Esophagus (tissue), 2 donors: ENCODE results near the gene TBL1XR1. TPM values are rescaled to one million over a fixed set of nuclear protein-coding genes. Genes with fewer than 3 reads are reported as not detected.
"Not testable (repeated sequence)": the region's sequence is repeated elsewhere in the genome, so short reads cannot be mapped to it uniquely, and the experiment has no call there.

ENCODE experiments used
- H3K27ac ChIP-seq, 2 donors: one replicate each; pipeline ENCODE4 v1.5.1; 2013; ENCODE audit warnings: low read depth in 2 of 2, mild to moderate bottlenecking in 2 of 2, inconsistent platforms in 1 of 2, low read length in 1 of 2, moderate library complexity in 1 of 2
- H3K27me3 ChIP-seq, 2 donors: one replicate each; pipeline ENCODE4 v1.6.1; 2013; ENCODE audit warnings: low read length in 2 of 2, control low read depth in 1 of 2, mild to moderate bottlenecking in 1 of 2; ENCODE audit not compliant: insufficient read depth in 2 of 2, control insufficient read depth in 1 of 2
- H3K36me3 ChIP-seq, 2 donors: one replicate each; pipeline ENCODE4 v1.6.1; 2013; ENCODE audit warnings: low read length in 1 of 2; ENCODE audit not compliant: control insufficient read depth in 2 of 2, insufficient read depth in 2 of 2
- H3K4me1 ChIP-seq, 2 donors: one replicate each; pipeline ENCODE4 v1.6.1; 2013; ENCODE audit warnings: low read length in 1 of 2; ENCODE audit not compliant: control insufficient read depth in 2 of 2, insufficient read depth in 2 of 2
- H3K4me3 ChIP-seq, 2 donors: one replicate each; pipeline ENCODE4 v1.5.1; 2013; ENCODE audit warnings: low read length in 2 of 2, mild to moderate bottlenecking in 2 of 2, low read depth in 1 of 2, moderate library complexity in 1 of 2
- H3K9me3 ChIP-seq, 2 donors: one replicate each; pipeline ENCODE4 v1.6.1; 2013; ENCODE audit warnings: mild to moderate bottlenecking in 2 of 2, low read depth in 1 of 2, low read length in 1 of 2, moderate library complexity in 1 of 2; ENCODE audit not compliant: control insufficient read depth in 2 of 2, insufficient read depth in 1 of 2
- WGBS, 2 donors: extraction: QIAGEN DNeasy Blood & Tissue Kit; methylation state at CpG; one replicate each; pipeline ENCODE4 v1.1.7; 2013; 5-methylcytosine and 5-hydroxymethylcytosine counted together
- polyA plus RNA-seq, 2 donors: library from polyadenylated mRNA; stranded (reverse); fragments of 200-250 nt; gene quantifications; one replicate each; pipeline ENCODE4 v1.2.3, GENCODE V29; 2013
- donor health status: healthy with polysubstance abuse.
- donor health status: Bipolar disorder and iron deficiency.

The TBL1XR1 gene
- polyA plus RNA-seq, 2 donors = 16.2 to 19.3 TPM

DNA sequence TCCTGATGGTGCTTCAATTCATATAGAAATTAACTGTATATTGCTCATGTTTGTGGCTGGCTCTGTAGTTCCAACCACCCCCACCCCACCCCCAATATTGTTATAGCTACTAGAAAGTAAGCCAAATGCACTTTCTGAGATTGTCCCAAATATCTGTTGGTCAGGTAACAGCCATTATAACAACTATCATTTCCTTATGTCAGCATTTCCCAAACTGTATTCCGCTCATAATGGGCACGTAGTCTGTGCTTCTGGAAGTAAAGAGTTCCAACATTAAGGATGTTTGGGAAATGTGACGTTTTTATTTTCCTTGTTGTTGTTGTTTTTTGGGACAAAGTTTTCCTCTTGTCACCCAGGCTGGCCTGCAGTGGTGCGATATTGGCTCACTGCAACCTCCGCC lies 12.2 kb upstream of the TBL1XR1 start:
- Histone ChIP-seq H3K27me3 (no peaks in the 10 kb centered on the region), H3K4me1 (peaks cover 0 to 3% of the 10 kb centered on the region in 2 donors), H3K36me3 (no peaks in the 10 kb centered on the region), H3K9me3 (no peaks in the 10 kb centered on the region), H3K27ac (no peak overlapping the region), H3K4me3 (no peak overlapping the region)
- WGBS, 2 donors = 89 to 93% methylated on average over 5 of the region's 5 CpGs

DNA sequence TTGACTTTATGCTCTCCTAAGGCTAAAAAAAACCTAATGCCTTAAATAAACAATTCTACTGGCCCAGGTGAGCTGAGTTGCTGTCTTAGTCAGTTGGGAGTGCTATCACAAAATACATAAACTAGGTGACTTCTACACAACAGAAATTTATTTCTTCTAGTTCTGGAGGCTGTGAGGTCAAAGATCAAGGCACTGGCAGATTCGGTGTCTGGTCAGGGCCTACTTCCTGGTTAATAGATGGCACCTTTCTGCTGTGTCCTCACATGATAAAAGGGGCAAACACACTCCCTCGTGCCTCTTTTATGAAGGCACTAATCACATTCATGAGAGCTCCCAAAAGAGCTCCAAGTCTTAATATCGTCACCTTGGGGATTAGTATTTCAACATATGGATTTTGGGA lies 11.5 kb upstream of the TBL1XR1 start:
- Histone ChIP-seq H3K4me3 (no peak overlapping the region), H3K27me3 (no peaks in the 10 kb centered on the region), H3K9me3 (peaks cover 0 to 2% of the 10 kb centered on the region in 2 donors), H3K36me3 (no peaks in the 10 kb centered on the region), H3K27ac (no peak overlapping the region), H3K4me1 (peaks cover 0 to 3% of the 10 kb centered on the region in 2 donors)
- WGBS, 2 donors = 54 to 86% methylated on average over 3 of the region's 3 CpGs

- 90% methylated on average over 6 of the region's 6 CpGs for WGBS, 2 donors
- Histone ChIP-seq H3K27ac (no peak overlapping the region), H3K4me1 (no peaks in the 10 kb centered on the region), H3K4me3 (no peak overlapping the region), H3K27me3 (no peaks in the 10 kb centered on the region), H3K9me3 (peaks cover 0 to 5% of the 10 kb centered on the region in 2 donors), H3K36me3 (no peaks in the 10 kb centered on the region)
These were observed 10.9 kb upstream of the TBL1XR1 start for GRCh38 chr3:177208223-177208622.

GRCh38 chr3:177206936-177207335 lies 9.7 kb upstream of the TBL1XR1 start:
- Histone ChIP-seq H3K4me1 (no peaks in the 10 kb centered on the region), H3K4me3 (no peak overlapping the region), H3K9me3 (peaks cover 0 to 5% of the 10 kb centered on the region in 2 donors), H3K27me3 (no peaks in the 10 kb centered on the region), H3K36me3 (no peaks in the 10 kb centered on the region), H3K27ac (no peak overlapping the region)
- 96 to 97% methylated on average over 4 of the region's 4 CpGs for WGBS, 2 donors

GRCh38 chr3:177203689-177204395 lies 6.6 kb upstream of the TBL1XR1 start:
- Histone ChIP-seq H3K9me3 (peaks cover 0 to 5% of the 10 kb centered on the region in 2 donors), H3K27me3 (no peaks in the 10 kb centered on the region), H3K4me1 (peaks cover 0 to under 1% of the 10 kb centered on the region in 2 donors), H3K4me3 (no peak overlapping the region), H3K36me3 (no peaks in the 10 kb centered on the region), H3K27ac (no peak overlapping the region)
- WGBS, 2 donors = 96 to 98% methylated on average over 43 of the region's 43 CpGs

- H3K4me3 ChIP-seq, H3K4me1 ChIP-seq, H3K27ac ChIP-seq, H3K27me3 ChIP-seq, H3K36me3 ChIP-seq, H3K9me3 ChIP-seq: not testable (repeated sequence)
- WGBS, 2 donors = 90 to 98% methylated on average over 4 of the region's 4 CpGs
These were observed 5.7 kb upstream of the TBL1XR1 start for GRCh38 chr3:177203016-177203415.

DNA sequence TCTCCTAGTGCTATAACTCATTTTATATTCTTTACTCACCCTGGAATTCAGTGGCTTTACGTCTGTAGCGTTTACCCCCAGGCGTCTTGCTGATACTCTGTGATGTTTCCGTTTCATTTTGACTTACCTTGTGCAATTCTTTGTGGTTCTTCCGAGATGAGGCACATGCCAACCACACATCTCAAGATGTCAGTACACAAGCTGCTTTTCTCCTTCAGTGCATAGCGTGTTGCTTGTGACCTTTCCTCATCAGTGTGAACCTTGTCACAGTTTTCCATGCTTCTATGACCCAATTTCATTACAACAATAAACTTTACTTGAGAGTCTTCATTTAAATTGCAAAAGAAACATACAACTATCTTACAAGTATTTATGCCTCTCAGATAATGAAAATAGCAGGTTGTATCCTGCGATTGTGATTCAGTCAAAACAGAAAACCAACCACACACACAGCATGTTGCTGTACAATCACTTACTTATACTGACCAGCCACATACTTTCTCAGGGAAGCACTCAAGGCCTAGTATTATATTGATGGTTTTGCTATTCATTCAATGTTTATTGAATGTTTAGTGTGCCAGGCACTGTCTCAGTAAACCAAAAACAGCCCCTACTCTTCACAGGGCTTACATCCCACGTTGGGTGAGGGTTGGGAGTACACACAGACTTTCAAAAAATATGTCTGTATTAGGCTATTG lies 4.6 kb upstream of the TBL1XR1 start:
- Histone ChIP-seq H3K27me3 (no peaks in the 10 kb centered on the region), H3K36me3 (no peaks in the 10 kb centered on the region), H3K9me3 (peaks cover 0 to 5% of the 10 kb centered on the region in 2 donors), H3K4me1 (peaks cover 0 to 2% of the 10 kb centered on the region in 2 donors), H3K4me3 (no peak overlapping the region), H3K27ac (peak overlapping the region in 1 of 2 donors; percentile 27)
- WGBS, 2 donors = 46 to 67% methylated on average over 8 of the region's 8 CpGs

GRCh38 chr3:177199206-177199760 lies 2.0 kb upstream of the TBL1XR1 start:
- 57% methylated on average over 6 of the region's 6 CpGs for WGBS, 2 donors
- peaks cover 0 to 5% of the 10 kb centered on the region in 2 donors for H3K9me3 ChIP-seq
- peak overlapping the region; percentile 20 to 76 for H3K27ac ChIP-seq
- no peaks in the 10 kb centered on the region for H3K36me3 ChIP-seq
- H3K27me3 ChIP-seq = no peaks in the 10 kb centered on the region
- peaks cover 0 to 2% of the 10 kb centered on the region in 2 donors for H3K4me1 ChIP-seq
- no peak overlapping the region for H3K4me3 ChIP-seq

- WGBS, 2 donors = 0 to 1% methylated on average over 36 to 57 of the region's 57 CpGs
- H3K4me1 ChIP-seq = peaks cover 0 to 2% of the 10 kb centered on the region in 2 donors
- H3K27ac ChIP-seq = peak overlapping the region; percentile 92 to 99
These were observed 612 bp upstream of the TBL1XR1 start for GRCh38 chr3:177197727-177198460.

More at GRCh38 chr3:177197727-177198460, 612 bp upstream of the TBL1XR1 start:
- Histone ChIP-seq H3K9me3 (no peaks in the 10 kb centered on the region), H3K4me3 (peak overlapping the region; percentile 40 to 100), H3K27me3 (no peaks in the 10 kb centered on the region), H3K36me3 (no peaks in the 10 kb centered on the region)
